ENCODE results near the gene FIGNL2.

DNA sequence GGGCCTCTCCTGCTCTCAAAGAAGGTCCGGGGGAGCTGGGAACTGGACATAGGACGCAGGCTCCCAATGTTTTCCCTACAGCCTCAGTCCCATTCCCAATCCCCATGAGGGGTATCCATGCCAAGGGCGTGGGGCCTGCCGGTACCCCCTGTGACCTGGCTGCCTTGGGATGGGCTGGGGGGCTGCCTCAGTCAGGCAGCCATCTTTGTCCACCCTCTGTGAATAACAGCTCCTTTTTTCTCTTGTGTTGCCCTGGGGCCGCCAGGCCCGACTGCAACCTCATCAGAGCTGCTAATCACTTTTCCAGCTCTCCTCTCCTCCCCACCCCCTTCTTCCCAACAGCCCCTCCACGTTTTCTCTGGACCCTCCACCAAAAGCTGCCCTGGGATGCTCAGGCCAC, 11.2 kb downstream of the FIGNL2 start:
- TF ChIP-seq POLR2A (IDR thresholded peaks at IDR 0.05; ENCODE audit: low read length) = no peak
- TF ChIP-seq GATA1 (IDR thresholded peaks at IDR 0.05; ENCODE audit: low read depth, low read length) = no peak

Measured in erythroblast (primary cell).